Ascending aorta (tissue), 2 donors: Measurements from ENCODE around the gene APBB2. TPM values are rescaled to one million over a fixed set of nuclear protein-coding genes. Genes with fewer than 3 reads are reported as not detected.
A peak's percentile ranks its signal among the peaks of the same experiment; 100 is the strongest.

Source experiments
- DNase-seq, 2 donors: peaks; one replicate each; pipeline ENCODE4 v3.0.0-alpha.2; 2019; ENCODE audit warnings: low spot score in 2 of 2
- H3K27ac ChIP-seq, 2 donors: fragments of 200-600 bp; sonication (generic); one replicate each; pipeline ENCODE4 v1.5.1; 2016 to 2017; ENCODE audit warnings: mild to moderate bottlenecking in 1 of 2
- H3K27me3 ChIP-seq: fragments of 200-600 bp; sonication (generic); one replicate; pipeline ENCODE4 v1.5.1; 2017
- H3K36me3 ChIP-seq, 2 donors: fragments of 200-600 bp; sonication (generic); one replicate each; pipeline ENCODE4 v1.5.1; 2016
- H3K4me1 ChIP-seq, 2 donors: fragments of 200-600 bp; sonication (generic); one replicate each; pipeline ENCODE4 v1.5.1; 2016 to 2017; ENCODE audit warnings: mild to moderate bottlenecking in 1 of 2
- H3K4me3 ChIP-seq, 2 donors: fragments of 200-600 bp; sonication (generic); one replicate each; pipeline ENCODE4 v1.5.1; 2016 to 2017; ENCODE audit warnings: mild to moderate bottlenecking in 1 of 2
- H3K9me3 ChIP-seq, 2 donors: fragments of 200-600 bp; sonication (generic); one replicate each; pipeline ENCODE4 v1.5.1; 2016
- intact Hi-C: fragments of 100-400 bp; cut with DNase I; formaldehyde crosslinking; loops from one replicate; pipeline ENCODE4 v1.15.1; 2023
- total RNA-seq: library from RNA; depleted of rRNA; stranded (reverse); fragments of >200 nt; gene quantifications from one replicate; pipeline ENCODE4 v1.1.0, GENCODE V29; 2016
- TF ChIP-seq, protein P1 (sequence below), 3 experiments: fragments of 200-600 bp in 2 of 3; fragments of 450-650 bp in 1 of 3; sonication (generic) in 2 of 3; IDR thresholded peaks; one replicate each; pipeline ENCODE4 v1.5.1; 2016 to 2019; ENCODE audit warnings: antibody characterized with exemption in 3 of 3, mild to moderate bottlenecking in 1 of 3, moderate library complexity in 1 of 3

Gene APBB2
- total RNA-seq, 1 donor from 2014 or later: 51.4 TPM

DNA sequence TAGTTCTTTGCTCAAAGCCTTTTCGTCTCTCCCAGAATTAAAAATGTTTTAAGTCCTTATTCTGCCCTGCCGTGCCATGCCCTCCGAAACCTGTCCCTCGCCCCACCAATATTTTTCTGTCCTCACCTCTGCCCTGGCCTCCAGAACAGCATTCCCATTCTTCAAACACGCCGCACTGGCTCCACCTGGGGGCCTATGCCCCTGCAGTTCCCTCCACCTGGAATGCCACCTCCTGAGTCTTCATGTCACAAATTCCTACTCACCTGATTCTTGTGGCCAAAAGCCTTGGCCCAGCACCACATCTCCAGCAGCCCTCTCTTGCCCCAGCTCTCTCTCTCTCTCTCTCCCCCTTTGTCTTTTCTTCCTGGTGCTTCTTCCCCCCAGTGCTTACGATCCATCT, 91.6 kb downstream of the APBB2 start:
- Histone ChIP-seq H3K4me1 (peaks cover 4 to 41% of the 10 kb centered on the region in 2 donors), H3K27me3 (no peaks in the 10 kb centered on the region), H3K9me3 (no peaks in the 10 kb centered on the region), H3K4me3 (no peak overlapping the region), H3K36me3 (no peaks in the 10 kb centered on the region), H3K27ac (no peak overlapping the region)
- intact Hi-C loops: loop anchor here (1.0 kb wide), 1 partner anchor 14 kb away; no protein-coding TSS in a partner anchor
- DNase-seq: no peak
- TF ChIP-seq, protein P1, sequence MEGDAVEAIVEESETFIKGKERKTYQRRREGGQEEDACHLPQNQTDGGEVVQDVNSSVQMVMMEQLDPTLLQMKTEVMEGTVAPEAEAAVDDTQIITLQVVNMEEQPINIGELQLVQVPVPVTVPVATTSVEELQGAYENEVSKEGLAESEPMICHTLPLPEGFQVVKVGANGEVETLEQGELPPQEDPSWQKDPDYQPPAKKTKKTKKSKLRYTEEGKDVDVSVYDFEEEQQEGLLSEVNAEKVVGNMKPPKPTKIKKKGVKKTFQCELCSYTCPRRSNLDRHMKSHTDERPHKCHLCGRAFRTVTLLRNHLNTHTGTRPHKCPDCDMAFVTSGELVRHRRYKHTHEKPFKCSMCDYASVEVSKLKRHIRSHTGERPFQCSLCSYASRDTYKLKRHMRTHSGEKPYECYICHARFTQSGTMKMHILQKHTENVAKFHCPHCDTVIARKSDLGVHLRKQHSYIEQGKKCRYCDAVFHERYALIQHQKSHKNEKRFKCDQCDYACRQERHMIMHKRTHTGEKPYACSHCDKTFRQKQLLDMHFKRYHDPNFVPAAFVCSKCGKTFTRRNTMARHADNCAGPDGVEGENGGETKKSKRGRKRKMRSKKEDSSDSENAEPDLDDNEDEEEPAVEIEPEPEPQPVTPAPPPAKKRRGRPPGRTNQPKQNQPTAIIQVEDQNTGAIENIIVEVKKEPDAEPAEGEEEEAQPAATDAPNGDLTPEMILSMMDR (IDR thresholded peaks at IDR 0.05): no peak

DNA sequence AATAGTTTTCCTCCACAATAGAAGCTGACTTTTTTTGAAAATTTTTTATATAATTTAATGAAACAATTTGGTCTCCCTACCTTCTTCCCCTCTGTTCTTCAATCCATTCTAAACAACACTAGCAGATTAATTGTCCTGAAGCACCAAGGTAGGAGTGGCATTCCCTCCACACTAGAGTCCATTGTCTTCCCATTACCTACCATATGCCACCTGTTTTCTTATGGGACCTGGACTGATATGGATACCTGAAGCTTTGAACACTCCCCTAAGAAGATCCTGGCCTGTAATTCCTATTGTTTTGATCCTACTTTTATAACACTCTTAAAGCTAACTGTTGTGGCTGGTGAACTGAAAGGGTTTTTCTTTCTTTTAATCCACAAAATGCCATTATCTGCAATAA, 92.0 kb downstream of the APBB2 start:
- no peak overlapping the region for H3K4me3 ChIP-seq
- TF ChIP-seq, protein P1 (IDR thresholded peaks at IDR 0.05): no peak
- intact Hi-C loops: loop anchor here (1.0 kb wide), 1 partner anchor 14 kb away; no protein-coding TSS in a partner anchor
- H3K27me3 ChIP-seq: no peaks in the 10 kb centered on the region
- peaks cover 4 to 41% of the 10 kb centered on the region in 2 donors for H3K4me1 ChIP-seq
- H3K27ac ChIP-seq: no peak overlapping the region
- DNase-seq: no peak
- no peaks in the 10 kb centered on the region for H3K9me3 ChIP-seq
- no peaks in the 10 kb centered on the region for H3K36me3 ChIP-seq

DNA sequence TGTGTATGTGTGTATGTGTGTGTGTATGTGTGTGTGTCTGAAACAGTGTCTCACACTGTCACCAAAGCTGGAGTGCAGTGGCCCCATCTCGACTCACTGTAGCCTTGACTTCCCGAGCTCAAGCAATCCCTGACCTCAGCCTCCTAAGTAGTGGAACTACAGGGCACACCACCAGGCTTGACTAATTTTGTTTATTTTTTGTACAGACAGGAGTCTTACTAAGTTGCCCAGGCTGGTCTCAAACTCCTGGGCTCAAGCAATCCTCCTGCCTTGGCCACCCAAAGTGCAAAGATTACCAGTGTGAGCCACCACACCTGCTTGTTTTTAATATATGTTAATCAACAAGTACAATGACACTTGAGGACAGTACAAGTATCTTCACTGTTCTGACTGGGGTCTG, 92.4 kb downstream of the APBB2 start:
- Histone ChIP-seq H3K27me3 (no peaks in the 10 kb centered on the region), H3K9me3 (no peaks in the 10 kb centered on the region), H3K27ac (no peak overlapping the region), H3K4me1 (peaks cover 4 to 41% of the 10 kb centered on the region in 2 donors), H3K4me3 (no peak overlapping the region), H3K36me3 (no peaks in the 10 kb centered on the region)
- TF ChIP-seq, protein P1 (IDR thresholded peaks at IDR 0.05): no peak
- no peak for DNase-seq
- intact Hi-C loops: loop anchor here (1.0 to 2.0 kb wide), 3 partner anchors 14 to 93 kb away; partner anchors contain the start of gene APBB2

DNA sequence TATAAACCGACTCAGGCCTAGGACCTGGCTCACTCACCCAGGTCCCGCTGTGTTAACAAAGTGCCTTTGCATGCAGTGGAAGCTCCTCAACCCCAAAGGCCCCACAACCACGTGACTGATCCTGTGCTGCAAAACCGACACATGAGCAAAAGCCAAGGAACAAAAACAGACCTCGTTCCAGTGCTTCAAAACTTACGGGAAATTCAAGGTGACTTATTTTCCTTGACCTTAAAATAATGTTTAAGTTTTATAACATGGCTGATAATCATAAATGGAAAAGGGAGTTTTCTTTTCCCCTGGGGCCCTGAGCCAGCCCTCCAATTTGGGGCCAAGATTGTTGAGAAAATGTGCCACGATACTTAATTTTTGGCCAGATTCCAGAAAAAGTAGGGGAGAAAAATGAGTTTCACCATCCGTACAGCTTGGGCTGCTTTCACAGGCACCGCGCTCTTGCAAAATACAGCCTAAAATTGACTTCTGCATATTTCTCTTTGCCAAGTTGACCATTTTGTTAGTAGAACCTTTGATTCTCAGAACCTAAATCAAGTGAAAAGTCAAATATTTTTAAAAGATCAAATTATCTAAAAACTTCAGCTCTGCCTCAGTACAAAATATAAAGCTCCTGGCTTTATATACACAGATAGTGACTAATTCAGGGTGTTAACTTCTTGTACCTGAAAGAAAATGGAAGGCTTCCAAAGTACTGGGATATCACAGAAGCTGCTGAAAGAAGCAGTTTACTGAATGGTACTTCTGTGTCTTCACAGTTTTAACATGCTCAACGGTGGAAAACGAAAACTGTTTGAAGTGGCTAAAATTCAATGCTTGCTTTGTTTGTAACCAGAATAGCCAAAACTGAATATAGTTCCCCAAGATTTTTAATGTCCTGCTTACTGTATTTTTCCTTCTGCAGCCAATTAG, 93.8 kb downstream of the APBB2 start:
- intact Hi-C loops: loop anchor here (2.0 kb wide), 2 partner anchors 22 to 94 kb away; partner anchors contain the start of gene APBB2
- H3K27ac ChIP-seq: peak overlapping the region; percentile 69 to 70
- peak; percentile 20 to 85 for DNase-seq

DNA sequence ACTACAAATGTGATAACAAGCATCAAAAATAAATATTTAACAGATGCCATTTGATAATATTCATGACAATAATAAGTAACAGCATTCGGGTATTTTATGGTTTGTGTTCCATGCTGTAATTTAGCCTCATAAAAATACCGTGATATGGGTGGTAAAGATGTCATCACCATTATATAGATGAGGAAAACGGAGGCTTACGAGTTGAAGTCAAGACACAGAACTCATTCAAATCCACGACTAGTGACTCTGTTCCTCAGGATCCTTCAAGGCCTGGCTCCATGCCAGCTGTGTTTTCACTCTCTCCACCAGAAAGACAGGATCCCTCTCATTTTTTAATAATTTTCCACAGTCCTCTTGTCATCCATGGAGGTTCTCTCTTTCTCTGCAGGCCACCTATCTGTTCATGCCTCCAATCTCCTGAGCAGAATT, 94.5 kb downstream of the APBB2 start:
- Histone ChIP-seq H3K36me3 (no peaks in the 10 kb centered on the region), H3K27ac (peak overlapping the region; percentile 69 to 70), H3K9me3 (peaks cover 0 to 3% of the 10 kb centered on the region in 2 donors), H3K27me3 (no peaks in the 10 kb centered on the region), H3K4me3 (peak overlapping the region; percentile 30 to 46), H3K4me1 (peaks cover 4 to 30% of the 10 kb centered on the region in 2 donors)
- intact Hi-C loops: loop anchor here (2.0 kb wide), 2 partner anchors 23 to 95 kb away; partner anchors contain the start of gene APBB2
- no peak for DNase-seq
- TF ChIP-seq, protein P1 (IDR thresholded peaks at IDR 0.05): no peak

More for the DNA sequence above, 93.8 kb downstream of the APBB2 start:
- no peaks in the 10 kb centered on the region for H3K9me3 ChIP-seq
- TF ChIP-seq, protein P1 (IDR thresholded peaks at IDR 0.05): no peak
- H3K36me3 ChIP-seq: no peaks in the 10 kb centered on the region
- no peaks in the 10 kb centered on the region for H3K27me3 ChIP-seq
- peaks cover 4 to 37% of the 10 kb centered on the region in 2 donors for H3K4me1 ChIP-seq
- H3K4me3 ChIP-seq: peak overlapping the region; percentile 30 to 46
